HTERT RPE-1 (cell line): ENCODE results near the gene TIE1.

Experiments
- in situ Hi-C: fragments of 300-500 bp; cut with MboI; formaldehyde crosslinking; loops from 4 replicates; pipeline ENCODE4 v1.14.3; 2020; ENCODE audit warnings: low sequenced_read_pairs

The TIE1 gene

GRCh38 chr1:43300378-43301094 lies at the start of gene TIE1:
Gene TIE1 (plus strand): TSS chr1:43300982. CDS start chr1:43301072, 90 bp downstream.
- in situ Hi-C loops = no loop called here

- in situ Hi-C loops = no loop called here
Measured at GRCh38 chr1:43251024-43251423, 49.8 kb upstream of the TIE1 start.

GRCh38 chr1:43252225-43252624 lies 48.6 kb upstream of the TIE1 start:
- in situ Hi-C loops = no loop called here

- in situ Hi-C loops = no loop called here
Measured at GRCh38 chr1:43253173-43253572, 47.6 kb upstream of the TIE1 start.

GRCh38 chr1:43253876-43254275 lies 46.9 kb upstream of the TIE1 start:
- in situ Hi-C loops = no loop called here

- in situ Hi-C loops = no loop called here
Measured at GRCh38 chr1:43255438-43256210, 45.2 kb upstream of the TIE1 start.

GRCh38 chr1:43256675-43257570 lies 43.9 kb upstream of the TIE1 start:
- in situ Hi-C loops = no loop called here

- in situ Hi-C loops = no loop called here
Measured at GRCh38 chr1:43258370-43258769, 42.4 kb upstream of the TIE1 start.

- in situ Hi-C loops = no loop called here
Measured at GRCh38 chr1:43265431-43265830, 35.4 kb upstream of the TIE1 start.

- in situ Hi-C loops = no loop called here
Measured at GRCh38 chr1:43266881-43267280, 33.9 kb upstream of the TIE1 start.

- in situ Hi-C loops = no loop called here
Measured at GRCh38 chr1:43267291-43267805, 33.4 kb upstream of the TIE1 start.

- in situ Hi-C loops = no loop called here
Measured at GRCh38 chr1:43267818-43268425, 32.9 kb upstream of the TIE1 start.

- in situ Hi-C loops = no loop called here
Measured at GRCh38 chr1:43269627-43270375, 31.0 kb upstream of the TIE1 start, which contains the start of gene TMEM125. Gene TMEM125 (plus strand): TSS chr1:43269983. CDS start chr1:43272723, 2,740 bp downstream.

- in situ Hi-C loops = no loop called here
Measured at GRCh38 chr1:43270421-43271095, 30.2 kb upstream of the TIE1 start.

- in situ Hi-C loops = no loop called here
Measured at GRCh38 chr1:43271186-43272118, 29.3 kb upstream of the TIE1 start.

- in situ Hi-C loops = no loop called here
Measured at GRCh38 chr1:43272161-43272560, 28.6 kb upstream of the TIE1 start.

- in situ Hi-C loops = no loop called here
Measured at GRCh38 chr1:43272576-43273571, 27.9 kb upstream of the TIE1 start.
